ENCODE data around the gene FIG4. TPM values are rescaled to one million over a fixed set of nuclear protein-coding genes. Genes with fewer than 3 reads are reported as not detected.
"Not testable (repeated sequence)": the region's sequence is repeated elsewhere in the genome, so short reads cannot be mapped to it uniquely, and the experiment has no call there.

The FIG4 gene
- total RNA-seq, 2 experiments from 2014 or later = 13.1 to 14.3 TPM

DNA sequence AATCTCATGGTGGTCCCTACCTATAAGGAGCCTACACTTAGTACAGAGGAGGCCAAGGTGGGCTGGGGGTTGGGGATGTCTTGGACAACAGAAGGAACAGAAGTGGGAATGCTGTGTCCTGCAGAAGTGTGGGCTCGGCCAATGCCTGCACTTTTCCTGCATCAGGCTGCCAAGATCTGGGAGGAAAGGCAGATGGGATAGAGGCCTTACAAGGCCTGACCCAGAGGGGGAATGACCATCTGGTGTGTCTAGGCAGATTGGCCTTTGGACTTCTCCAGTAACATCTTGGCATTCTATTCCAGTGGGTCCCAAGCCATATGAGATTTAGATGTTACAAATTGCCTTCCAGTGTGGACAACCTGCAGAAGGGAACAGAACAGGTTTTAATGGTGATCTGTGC, 162.3 kb downstream of the FIG4 start:
- H3K9me3 Mint-ChIP-seq = no peaks in the 10 kb centered on the region
- no peaks in the 10 kb centered on the region for H3K36me3 Mint-ChIP-seq (ENCODE audit: low read depth)
- no peak overlapping the region for H3K4me3 Mint-ChIP-seq
- ChIA-PET POLR2A (no interaction called here), CTCF (no interaction called here)
- DNase-seq (no peak), ATAC-seq (no peak)
- TF ChIP-seq, protein P1, sequence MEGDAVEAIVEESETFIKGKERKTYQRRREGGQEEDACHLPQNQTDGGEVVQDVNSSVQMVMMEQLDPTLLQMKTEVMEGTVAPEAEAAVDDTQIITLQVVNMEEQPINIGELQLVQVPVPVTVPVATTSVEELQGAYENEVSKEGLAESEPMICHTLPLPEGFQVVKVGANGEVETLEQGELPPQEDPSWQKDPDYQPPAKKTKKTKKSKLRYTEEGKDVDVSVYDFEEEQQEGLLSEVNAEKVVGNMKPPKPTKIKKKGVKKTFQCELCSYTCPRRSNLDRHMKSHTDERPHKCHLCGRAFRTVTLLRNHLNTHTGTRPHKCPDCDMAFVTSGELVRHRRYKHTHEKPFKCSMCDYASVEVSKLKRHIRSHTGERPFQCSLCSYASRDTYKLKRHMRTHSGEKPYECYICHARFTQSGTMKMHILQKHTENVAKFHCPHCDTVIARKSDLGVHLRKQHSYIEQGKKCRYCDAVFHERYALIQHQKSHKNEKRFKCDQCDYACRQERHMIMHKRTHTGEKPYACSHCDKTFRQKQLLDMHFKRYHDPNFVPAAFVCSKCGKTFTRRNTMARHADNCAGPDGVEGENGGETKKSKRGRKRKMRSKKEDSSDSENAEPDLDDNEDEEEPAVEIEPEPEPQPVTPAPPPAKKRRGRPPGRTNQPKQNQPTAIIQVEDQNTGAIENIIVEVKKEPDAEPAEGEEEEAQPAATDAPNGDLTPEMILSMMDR (IDR thresholded peaks at IDR 0.05) = no peak
- H3K27me3 Mint-ChIP-seq = no peaks in the 10 kb centered on the region
- H3K4me1 Mint-ChIP-seq (ENCODE audit: low read depth) = no peaks in the 10 kb centered on the region
- intact Hi-C loops (cut with micrococcal nuclease) = no loop called here
- no peak overlapping the region for H3K27ac Mint-ChIP-seq

DNA sequence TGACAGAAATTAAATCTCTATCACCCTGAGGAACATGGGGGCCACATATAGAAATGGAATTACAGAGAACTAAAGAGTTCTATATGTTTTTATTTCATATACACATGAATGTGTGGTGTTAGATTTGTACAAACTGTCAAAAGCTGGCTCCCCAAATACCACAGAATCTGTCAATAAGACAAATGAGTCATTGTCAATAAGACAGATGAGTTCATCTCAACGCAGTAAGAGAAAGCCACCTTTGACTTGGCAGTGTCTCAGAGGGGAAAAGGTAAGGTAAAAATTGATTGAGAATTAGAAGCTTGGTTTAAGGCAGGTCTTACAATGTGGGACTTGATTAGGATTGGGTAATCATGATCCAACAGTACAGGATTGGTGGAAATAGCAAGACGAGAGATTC, 162.9 kb downstream of the FIG4 start:
- H3K36me3 Mint-ChIP-seq (ENCODE audit: low read depth) = no peaks in the 10 kb centered on the region
- ChIA-PET POLR2A (no interaction called here), CTCF (no interaction called here)
- no peak overlapping the region for H3K4me3 Mint-ChIP-seq
- no peak overlapping the region for H3K27ac Mint-ChIP-seq
- H3K9me3 Mint-ChIP-seq = no peaks in the 10 kb centered on the region
- DNase-seq = no peak
- no peaks in the 10 kb centered on the region for H3K4me1 Mint-ChIP-seq (ENCODE audit: low read depth)
- intact Hi-C loops (cut with micrococcal nuclease) = no loop called here
- no peak for ATAC-seq
- TF ChIP-seq, protein P1 (IDR thresholded peaks at IDR 0.05) = no peak
- H3K27me3 Mint-ChIP-seq = no peaks in the 10 kb centered on the region

DNA sequence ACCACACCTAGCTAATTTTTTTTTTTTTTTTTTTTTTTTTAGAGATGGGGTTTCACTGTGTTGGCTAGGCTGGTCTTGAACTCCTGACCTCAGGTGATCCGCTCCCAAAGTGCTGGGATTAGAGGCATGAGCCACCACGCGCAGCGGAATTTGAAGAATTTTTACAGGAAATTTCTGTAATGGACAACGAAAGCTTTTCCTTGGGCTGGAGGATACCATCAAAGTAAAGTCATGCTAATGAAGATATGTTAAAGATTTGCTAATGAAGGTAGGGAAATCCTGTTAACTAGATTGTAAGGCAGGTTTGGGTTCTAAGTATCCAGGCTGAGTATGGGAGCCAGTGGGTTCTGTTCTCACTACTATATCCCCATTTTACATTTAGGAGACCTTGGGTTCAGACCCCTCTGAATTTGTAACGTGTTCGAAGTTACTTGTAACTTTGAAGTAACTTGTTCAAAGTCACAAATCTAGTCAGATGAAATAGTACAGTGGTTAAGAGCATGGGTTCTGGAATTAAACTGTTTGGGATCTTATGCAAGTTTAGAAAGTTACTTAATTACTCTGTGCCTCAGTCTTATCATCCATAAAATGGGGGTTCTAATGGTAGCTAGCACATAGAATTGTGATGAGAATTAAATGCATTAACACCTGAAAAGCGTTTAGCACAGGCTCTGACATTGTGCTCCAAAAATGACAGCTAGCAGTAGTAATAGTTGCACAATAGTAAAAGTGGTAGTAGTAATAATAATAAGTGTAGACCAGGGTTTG, 163.6 kb downstream of the FIG4 start:
- no peaks in the 10 kb centered on the region for H3K4me1 Mint-ChIP-seq (ENCODE audit: low read depth)
- no peaks in the 10 kb centered on the region for H3K9me3 Mint-ChIP-seq
- H3K27me3 Mint-ChIP-seq = no peaks in the 10 kb centered on the region
- intact Hi-C loops (cut with micrococcal nuclease) = no loop called here
- H3K27ac Mint-ChIP-seq = no peak overlapping the region
- ChIA-PET POLR2A (no interaction called here), CTCF (interaction anchor here (1.4 kb wide), 1 partner anchor 185 kb away, joined by 4 read pairs; no protein-coding TSS in a partner anchor)
- TF ChIP-seq, protein P1 (IDR thresholded peaks at IDR 0.05) = no peak
- no peak for ATAC-seq
- no peak for DNase-seq
- no peak overlapping the region for H3K4me3 Mint-ChIP-seq
- no peaks in the 10 kb centered on the region for H3K36me3 Mint-ChIP-seq (ENCODE audit: low read depth)

DNA sequence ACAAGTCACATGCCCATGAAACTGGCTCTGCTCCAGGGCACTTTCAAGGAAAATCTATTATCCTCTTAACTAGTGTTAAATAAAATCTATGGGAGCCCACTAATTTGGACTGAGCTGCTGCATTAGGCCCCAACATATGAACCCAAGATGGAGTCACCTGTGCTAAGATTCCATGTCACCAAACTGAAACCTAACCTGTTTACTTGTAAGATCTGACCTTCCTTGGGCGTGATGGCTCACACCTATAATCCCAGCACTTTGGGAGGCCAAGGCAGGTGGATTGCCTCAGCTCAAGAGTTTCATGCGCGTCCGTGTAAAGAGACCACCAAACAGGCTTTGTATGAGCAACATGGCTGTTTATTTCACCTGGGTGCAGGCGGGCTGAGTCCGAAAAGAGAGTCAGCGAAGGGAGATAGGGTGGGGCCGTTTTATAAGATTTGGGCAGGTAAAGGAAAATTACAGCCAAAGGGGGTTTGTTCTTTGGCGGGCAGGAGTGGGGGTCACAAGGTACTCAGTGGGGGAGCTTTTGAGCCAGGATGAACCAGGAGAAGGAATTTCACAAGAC, 164.5 kb downstream of the FIG4 start:
- DNase-seq; H3K4me1 Mint-ChIP-seq (ENCODE audit: low read depth); H3K9me3 Mint-ChIP-seq; ATAC-seq; intact Hi-C loops (cut with micrococcal nuclease); H3K27ac Mint-ChIP-seq; H3K4me3 Mint-ChIP-seq; H3K27me3 Mint-ChIP-seq; POLR2A ChIA-PET; H3K36me3 Mint-ChIP-seq (ENCODE audit: low read depth): not testable (repeated sequence)
- CTCF ChIA-PET = interaction anchor here (1.4 kb wide), 1 partner anchor 184 kb away, joined by 4 read pairs; no protein-coding TSS in a partner anchor

DNA sequence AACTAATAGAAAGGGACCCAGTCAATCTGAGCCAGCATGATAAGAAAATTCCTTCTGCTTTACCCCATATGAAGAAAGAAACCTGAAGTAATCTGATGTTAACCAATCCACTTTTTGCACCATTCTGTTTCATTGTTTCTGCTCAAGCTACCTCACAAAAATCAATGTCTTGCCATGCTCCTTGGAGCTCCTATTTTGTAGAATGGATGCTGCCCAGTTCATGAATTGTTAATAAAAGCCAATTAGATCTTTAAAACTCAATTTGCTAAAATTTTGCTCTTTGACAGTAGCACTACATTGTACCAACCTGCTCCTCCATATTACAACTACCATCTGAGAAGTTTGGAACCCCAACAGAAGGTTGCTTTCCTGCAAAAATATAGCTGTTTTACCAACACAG, 170.8 kb downstream of the FIG4 start:
- H3K9me3 Mint-ChIP-seq = peaks cover 4% of the 10 kb centered on the region
- POLR2A ChIA-PET = no interaction called here
- H3K36me3 Mint-ChIP-seq (ENCODE audit: low read depth) = no peaks in the 10 kb centered on the region
- ATAC-seq = no peak
- intact Hi-C loops (cut with micrococcal nuclease) = no loop called here
- no peak overlapping the region for H3K27ac Mint-ChIP-seq
- peaks cover 2% of the 10 kb centered on the region for H3K27me3 Mint-ChIP-seq
- CTCF ChIA-PET = no interaction called here
- no peaks in the 10 kb centered on the region for H3K4me1 Mint-ChIP-seq (ENCODE audit: low read depth)
- TF ChIP-seq, protein P1 (IDR thresholded peaks at IDR 0.05) = no peak
- no peak for DNase-seq
- H3K4me3 Mint-ChIP-seq = no peak overlapping the region

Measured in activated CD8-positive, alpha-beta T cell treated with anti-CD3 and anti-CD28 coated beads for 36 hours (primary cell).